ENCODE data around the gene TLE2. TPM values are rescaled to one million over a fixed set of nuclear protein-coding genes. Genes with fewer than 3 reads are reported as not detected.

Gene TLE2
- total and polyA plus RNA-seq, 9 of the 15 experiments (the other 6 are each of a cell fraction or from before 2014, with no cell fraction given) = 0.35 to 13.1 (median 6.2) TPM

GRCh38 chr19:3020321-3020960, 8.6 kb downstream of the TLE2 start:
- DNase-seq (ENCODE audit: extremely low read depth in 1 of 4, low spot score in 3 of 4) = no peak
- Histone ChIP-seq H4K20me1 (replicated peaks; ENCODE audit: control insufficient read depth, insufficient read depth, low read length) (no peaks in the 10 kb centered on the region), H3K9me1 (ENCODE audit: control insufficient read depth, insufficient read depth, low read length) (no peaks in the 10 kb centered on the region), H3K79me2 (ENCODE audit: control insufficient read depth, insufficient read depth, low read length) (no peaks in the 10 kb centered on the region), H3K9me3 (replicated peaks; ENCODE audit: control insufficient read depth, insufficient read depth, low read depth, low read length) (no peaks in the 10 kb centered on the region), H3K4me1 (replicated peaks in 1 of 2; ENCODE audit: control insufficient read depth in 2 of 2, insufficient read depth in 2 of 2, low read length in 2 of 2) (peaks cover 20 to 34% of the 10 kb centered on the region in 2 experiments), H3K9ac (ENCODE audit: insufficient read depth in 1 of 2, low read depth in 2 of 2, low read length in 2 of 2) (no peak overlapping the region; a peak in 1 of 4 replicates), H3K4me3 (no peak overlapping the region), H3K27me3 (ENCODE audit: control insufficient read depth in 2 of 2, insufficient read depth in 2 of 2, low read length in 2 of 2) (no peaks in the 10 kb centered on the region), H3K36me3 (ENCODE audit: control insufficient read depth, insufficient read depth, low read length) (no peaks in the 10 kb centered on the region), H3K27ac (ENCODE audit: extremely low read depth, low read depth, low read length) (no peak overlapping the region), H2AFZ (ENCODE audit: low read depth, low read length) (no peak overlapping the region), H3K4me2 (ENCODE audit: insufficient read depth, low read length) (no peak overlapping the region)
- POLR2A ChIA-PET = no interaction called here
- TF ChIP-seq ZNF121 (CRISPR knock-in tag; conservative IDR thresholded peaks at IDR 0.05) = no peak
- no peak for TF ChIP-seq SMAD1 (IDR thresholded peaks at IDR 0.05; ENCODE audit: low read depth, low read length, partially characterized antibody)
- TF ChIP-seq NRF1 (conservative IDR thresholded peaks at IDR 0.05 in 1 of 2, IDR thresholded peaks at IDR 0.05 in 1 of 2) = no peak
- TF ChIP-seq NUFIP1 (IDR thresholded peaks at IDR 0.05; ENCODE audit: partially characterized antibody) = no peak
- TF ChIP-seq KLF1 (tag; IDR thresholded peaks at IDR 0.05) = no peak
- no peak for TF ChIP-seq UBTF (IDR thresholded peaks at IDR 0.05; ENCODE audit: borderline replicate concordance in 1 of 2, low read depth in 2 of 2, low read length in 2 of 2)
- TF ChIP-seq POLR2AphosphoS2 (IDR thresholded peaks at IDR 0.05; ENCODE audit: low read length) = no peak
- WGBS (ENCODE audit: insufficient coverage, low coverage, missing lambda C conversion rate) = 36% methylated on average over 18 of the region's 18 CpGs
- intact Hi-C loops (cut with micrococcal nuclease) (no loop called here), in situ Hi-C loops (cut with MboI) (no loop called here)
- no peak for ATAC-seq
- BruUV-seq (replicated peaks) = no TSS peak
- CTCF ChIA-PET (ENCODE audit: low intra/inter-chr PET ratio) = no interaction called here
- no peak for FAIRE-seq
